Activated T-helper 2 cell treated with anti-CD3 and anti-CD28 coated beads, Interferon-gamma antibody, Interleukin-2, Interleukin-4, amounts not matched to agents 10 μg/mL and 5 μg/mL and 100 μg/mL, durations not matched to agents 14 hours and 24 hours and 36 hours (primary cell): ENCODE data around the gene KHDC1L. TPM values are rescaled to one million over a fixed set of nuclear protein-coding genes. Genes with fewer than 3 reads are reported as not detected.
"Not testable (repeated sequence)": the region's sequence is repeated elsewhere in the genome, so short reads cannot be mapped to it uniquely, and the experiment has no call there.

Source experiments
- DNase-seq: peaks from one replicate; pipeline ENCODE4 v3.0.0; 2021; ENCODE audit warnings: low spot score
- H3K27ac Mint-ChIP-seq: one replicate; pipeline ENCODE4 v1.8.0; 2021; ENCODE audit warnings: mixed read lengths
- H3K27me3 Mint-ChIP-seq: one replicate; pipeline ENCODE4 v1.8.0; 2021; ENCODE audit warnings: low read depth, mixed read lengths
- H3K36me3 Mint-ChIP-seq: one replicate; pipeline ENCODE4 v1.8.0; 2021; ENCODE audit warnings: low read depth, mixed read lengths
- H3K4me1 Mint-ChIP-seq: one replicate; pipeline ENCODE4 v1.8.0; 2021; ENCODE audit warnings: low read depth, mixed read lengths
- H3K4me3 Mint-ChIP-seq: one replicate; pipeline ENCODE4 v1.8.0; 2021; ENCODE audit warnings: low read depth, mild to moderate bottlenecking, moderate library complexity, mixed read lengths
- H3K9me3 Mint-ChIP-seq: one replicate; pipeline ENCODE4 v1.8.0; 2021; ENCODE audit warnings: mixed read lengths
- intact Hi-C: fragments of 100-400 bp; cut with micrococcal nuclease; formaldehyde crosslinking; loops from one replicate; pipeline ENCODE4 v1.15.1; 2023
- total RNA-seq: library from RNA; stranded (reverse); gene quantifications from 2 replicates; pipeline ENCODE4 v1.2.3, GENCODE V29; 2022

The KHDC1L gene
- total RNA-seq, 1 donor from 2014 or later = not detected

- intact Hi-C loops = no loop called here
- no peak overlapping the region for H3K4me3 Mint-ChIP-seq
- H3K4me1 Mint-ChIP-seq = no peaks in the 10 kb centered on the region
- no peaks in the 10 kb centered on the region for H3K27me3 Mint-ChIP-seq
- H3K9me3 Mint-ChIP-seq = no peaks in the 10 kb centered on the region
- DNase-seq = no peak
- H3K27ac Mint-ChIP-seq = no peak overlapping the region
- peaks cover 7% of the 10 kb centered on the region for H3K36me3 Mint-ChIP-seq
Measured at GRCh38 chr6:73194744-73195143, 30.6 kb downstream of the KHDC1L start.

- H3K27ac Mint-ChIP-seq, H3K9me3 Mint-ChIP-seq, H3K4me3 Mint-ChIP-seq, H3K4me1 Mint-ChIP-seq, intact Hi-C loops, DNase-seq, H3K36me3 Mint-ChIP-seq, H3K27me3 Mint-ChIP-seq: not testable (repeated sequence)
Measured at GRCh38 chr6:73193302-73193701, 32.0 kb downstream of the KHDC1L start.

- intact Hi-C loops = loop anchor here (5.0 to 10.0 kb wide), 2 partner anchors 143 to 560 kb away; partner anchors contain the start of gene KCNQ5
- DNase-seq = no peak
- Mint-ChIP-seq H3K4me1 (peaks cover 4% of the 10 kb centered on the region), H3K4me3 (no peak overlapping the region), H3K36me3 (no peaks in the 10 kb centered on the region), H3K27ac (no peak overlapping the region), H3K27me3 (no peaks in the 10 kb centered on the region), H3K9me3 (no peaks in the 10 kb centered on the region)
Measured at GRCh38 chr6:73182021-73182607, 43.2 kb downstream of the KHDC1L start.

- Mint-ChIP-seq H3K36me3 (no peaks in the 10 kb centered on the region), H3K27ac (no peak overlapping the region), H3K27me3 (no peaks in the 10 kb centered on the region), H3K9me3 (no peaks in the 10 kb centered on the region), H3K4me3 (no peak overlapping the region), H3K4me1 (peaks cover 4% of the 10 kb centered on the region)
- no peak for DNase-seq
- intact Hi-C loops = loop anchor here (1.0 to 10.0 kb wide), 3 partner anchors 144 to 769 kb away; partner anchors contain the start of gene KCNQ5
Measured at GRCh38 chr6:73180763-73181619, 44.3 kb downstream of the KHDC1L start.

GRCh38 chr6:73180076-73180738, 45.1 kb downstream of the KHDC1L start:
- H3K4me3 Mint-ChIP-seq = no peak overlapping the region
- no peaks in the 10 kb centered on the region for H3K9me3 Mint-ChIP-seq
- no peak for DNase-seq
- intact Hi-C loops = loop anchor here (5.0 to 10.0 kb wide), 2 partner anchors 145 to 558 kb away; partner anchors contain the start of gene KCNQ5
- H3K27me3 Mint-ChIP-seq = no peaks in the 10 kb centered on the region
- H3K36me3 Mint-ChIP-seq = no peaks in the 10 kb centered on the region
- H3K4me1 Mint-ChIP-seq = peaks cover 4% of the 10 kb centered on the region
- H3K27ac Mint-ChIP-seq = no peak overlapping the region

- DNase-seq = no peak
- Mint-ChIP-seq H3K4me3 (no peak overlapping the region), H3K36me3 (no peaks in the 10 kb centered on the region), H3K9me3 (no peaks in the 10 kb centered on the region), H3K27me3 (no peaks in the 10 kb centered on the region), H3K27ac (no peak overlapping the region), H3K4me1 (peaks cover 4% of the 10 kb centered on the region)
- intact Hi-C loops = no loop called here
Measured at GRCh38 chr6:73177221-73177944, 47.9 kb downstream of the KHDC1L start.

GRCh38 chr6:73176057-73176456, 49.2 kb downstream of the KHDC1L start:
- H3K36me3 Mint-ChIP-seq = no peaks in the 10 kb centered on the region
- no peaks in the 10 kb centered on the region for H3K27me3 Mint-ChIP-seq
- H3K4me1 Mint-ChIP-seq = peaks cover 4% of the 10 kb centered on the region
- H3K4me3 Mint-ChIP-seq = no peak overlapping the region
- no peaks in the 10 kb centered on the region for H3K9me3 Mint-ChIP-seq
- no peak for DNase-seq
- intact Hi-C loops = no loop called here
- no peak overlapping the region for H3K27ac Mint-ChIP-seq

GRCh38 chr6:73174646-73175045, 50.6 kb downstream of the KHDC1L start:
- no peak overlapping the region for H3K27ac Mint-ChIP-seq
- no peaks in the 10 kb centered on the region for H3K36me3 Mint-ChIP-seq
- intact Hi-C loops = no loop called here
- no peaks in the 10 kb centered on the region for H3K27me3 Mint-ChIP-seq
- no peaks in the 10 kb centered on the region for H3K9me3 Mint-ChIP-seq
- no peak overlapping the region for H3K4me3 Mint-ChIP-seq
- H3K4me1 Mint-ChIP-seq = no peaks in the 10 kb centered on the region
- DNase-seq = no peak

Other genes with a start within 250 kb of the KHDC1L start
- gene KHDC1, start 37.7 kb upstream of the KHDC1L start, total RNA-seq = 6.7 and 7.1 TPM in 2 replicates
- gene DPPA5, start 128.8 kb upstream of the KHDC1L start, total RNA-seq = not detected in 2 replicates
- not detected in 2 replicates for gene KHDC3L, start 137.2 kb upstream of the KHDC1L start, total RNA-seq
- 0.46 TPM in 1 of 2 replicates, not detected in the other for gene OOEP, start 144.4 kb upstream of the KHDC1L start, total RNA-seq
- 0.28 and 0.52 TPM in 2 replicates for gene DDX43, start 169.3 kb upstream of the KHDC1L start, total RNA-seq
- 42.7 and 46.7 TPM in 2 replicates for gene CGAS, start 226.8 kb upstream of the KHDC1L start, total RNA-seq
- gene MTO1, start 236.2 kb upstream of the KHDC1L start, total RNA-seq = 27.9 and 32.1 TPM in 2 replicates